SHP77 treated with DMSO at 0.1 percent for 48 hours (cell line): ENCODE results near the gene MACROH2A2.

Experiments
- DNase-seq: peaks from one replicate; lab custom pipeline; 2025; lab: John Stamatoyannopoulos, UW

Gene MACROH2A2

GRCh38 chr10:70130878-70131559, 78.4 kb downstream of the MACROH2A2 start:
- no peak for DNase-seq

- DNase-seq, result no peak
Observed at GRCh38 chr10:70131560-70131937, 78.9 kb downstream of the MACROH2A2 start.

- no peak for DNase-seq
Observed at GRCh38 chr10:70132098-70133029, 79.7 kb downstream of the MACROH2A2 start, which contains the start of gene AIFM2. Gene AIFM2 (minus strand): TSS chr10:70132825. CDS start chr10:70124084, 8,741 bp downstream.

- no peak for DNase-seq
Observed at GRCh38 chr10:70135046-70135445, 82.4 kb downstream of the MACROH2A2 start.

GRCh38 chr10:70135684-70136083, 83.0 kb downstream of the MACROH2A2 start:
- DNase-seq, result no peak

- no peak for DNase-seq
Observed at GRCh38 chr10:70137135-70137534, 84.5 kb downstream of the MACROH2A2 start.

GRCh38 chr10:70137927-70138883, 85.6 kb downstream of the MACROH2A2 start:
- no peak for DNase-seq

- no peak for DNase-seq
Observed at GRCh38 chr10:70139151-70139996, 86.7 kb downstream of the MACROH2A2 start.

- no peak for DNase-seq
Observed at GRCh38 chr10:70139997-70140250, 87.3 kb downstream of the MACROH2A2 start.

- no peak for DNase-seq
Observed at GRCh38 chr10:70140297-70140696, 87.7 kb downstream of the MACROH2A2 start.

GRCh38 chr10:70142555-70142954, 89.9 kb downstream of the MACROH2A2 start:
- no peak for DNase-seq

GRCh38 chr10:70144372-70145110, 91.9 kb downstream of the MACROH2A2 start:
- DNase-seq, result no peak

GRCh38 chr10:70145166-70145665, 92.6 kb downstream of the MACROH2A2 start:
- no peak for DNase-seq

GRCh38 chr10:70145666-70146488, 93.2 kb downstream of the MACROH2A2 start:
- DNase-seq, result no peak

- DNase-seq, result peak; percentile 82
Observed at GRCh38 chr10:70146489-70147258, 94.0 kb downstream of the MACROH2A2 start, which contains the start of gene TYSND1. Gene TYSND1 (minus strand): TSS chr10:70146700. CDS start chr10:70146586, 114 bp downstream.

GRCh38 chr10:70147259-70147625, 94.6 kb downstream of the MACROH2A2 start:
- no peak for DNase-seq

- no peak for DNase-seq
Observed at GRCh38 chr10:70148516-70148915, 95.9 kb downstream of the MACROH2A2 start.

- DNase-seq, result no peak
Observed at GRCh38 chr10:70155255-70155838, 102.7 kb downstream of the MACROH2A2 start.
